HCT116 (cell line): ENCODE results near the gene FBXW2. TPM values are rescaled to one million over a fixed set of nuclear protein-coding genes. Genes with fewer than 3 reads are reported as not detected.

Experiments used
- ATAC-seq: fragments of 200-7000 bp; cut with Tn5 transposase; 2 replicates; pipeline ENCODE4 v1.9.1; 2020; ENCODE audit warnings: mild to moderate bottlenecking, moderate library complexity
- BruUV-seq: library from RNA; stranded (reverse); fragments of 400-500 nt; replicated peaks from 2 replicates; lab custom pipeline; 2021; lab: Mats Ljungman, UMichigan
- CTCF ChIA-PET: fragments of 300-600 bp; sonication (Branson Sonifier 250); formaldehyde crosslinking; loops from one replicate; lab custom pipeline; 2021; ENCODE audit warnings: antibody characterized with exemption; lab: Charles Lee
- POLR2A ChIA-PET: fragments of 300-600, 350-600 bp; sonication (Branson Sonifier 250); formaldehyde crosslinking; loops from one replicate; lab custom pipeline; 2021; ENCODE audit warnings: antibody characterized with exemption; lab: Charles Lee
- RAD21 ChIA-PET, 2 experiments: fragments of 300-600 bp; sonication (Branson Sonifier 250); formaldehyde crosslinking; loops; one replicate each; lab custom pipeline; 2023; ENCODE audit warnings: low total read pairs in 2 of 2; ENCODE audit not compliant: uncharacterized antibody in 2 of 2, unreplicated experiment in 2 of 2, low non-redundant PET in 1 of 2; lab: Charles Lee
- DNase-seq: peaks from one replicate; pipeline ENCODE4 v3.0.0-alpha.2; 2010; ENCODE audit warnings: low read depth, low spot score
- H2AFZ ChIP-seq: fragments of 200-600 bp; shearing (Covaris generic), sonication (generic); 2 replicates; pipeline ENCODE4 v1.6.1; 2017; ENCODE audit warnings: low read depth, mixed run types, mixed read lengths, antibody characterized with exemption, low read length; ENCODE audit not compliant: poor library complexity, severe bottlenecking
- H3K27ac ChIP-seq: 2 replicates; pipeline ENCODE4 v1.5.1; 2012; ENCODE audit warnings: low read depth, low read length
- H3K27me3 ChIP-seq: fragments of 200-600 bp; sonication (generic); 2 replicates; pipeline ENCODE4 v1.6.1; 2016; ENCODE audit warnings: mixed run types, low read length, mixed read lengths; ENCODE audit not compliant: insufficient read depth
- H3K36me3 ChIP-seq, 2 experiments: fragments of 200-500 bp in 1 of 2; fragments of 200-600 bp in 1 of 2; sonication (Bioruptor generic) in 1 of 2; sonication (generic) in 1 of 2; 2 replicates each; pipeline versions ENCODE4 v1.5.1 to v1.6.1; 2014 to 2016; ENCODE audit warnings: low read length in 2 of 2, inconsistent platforms in 1 of 2, mixed read lengths in 1 of 2, mixed run types in 1 of 2; ENCODE audit not compliant: insufficient read depth in 2 of 2, control insufficient read depth in 1 of 2
- H3K4me1 ChIP-seq, 2 experiments: fragments of 200-600 bp in 1 of 2; sonication (generic) in 1 of 2; 2 replicates each; pipeline versions ENCODE4 v1.5.1 to v1.6.1; 2012 to 2017; ENCODE audit warnings: low read length in 2 of 2, inconsistent platforms in 1 of 2, mild to moderate bottlenecking in 1 of 2, mixed read lengths in 1 of 2, mixed run types in 1 of 2, moderate library complexity in 1 of 2; ENCODE audit not compliant: insufficient read depth in 2 of 2, control insufficient read depth in 1 of 2
- H3K4me2 ChIP-seq: fragments of 200-600 bp; sonication (generic); 2 replicates; pipeline ENCODE4 v1.6.1; 2017; ENCODE audit warnings: mixed run types, low read length, mixed read lengths
- H3K4me3 ChIP-seq, 2 experiments: fragments of 200-600 bp in 1 of 2; sonication (generic) in 1 of 2; replicated peaks in 1 of 2; 2 replicates each; pipeline ENCODE4 v1.5.1; 2011 to 2016; ENCODE audit warnings: low read length in 2 of 2, control low read depth in 1 of 2, low read depth in 1 of 2, mild to moderate bottlenecking in 1 of 2, mixed read lengths in 1 of 2, mixed run types in 1 of 2
- H3K79me2 ChIP-seq: fragments of 200-600 bp; sonication (generic); 2 replicates; pipeline ENCODE4 v1.6.1; 2017; ENCODE audit warnings: mild to moderate bottlenecking, mixed run types, low read length, moderate library complexity, mixed read lengths; ENCODE audit not compliant: insufficient read depth
- H3K9ac ChIP-seq: fragments of 200-600 bp; sonication (generic); 2 replicates; pipeline ENCODE4 v1.6.1; 2016; ENCODE audit warnings: low read length, mixed read lengths
- H3K9me2 ChIP-seq: fragments of 200-600 bp; sonication (generic), shearing (Covaris generic); 2 replicates; pipeline ENCODE4 v1.6.1; 2017; ENCODE audit warnings: mixed run types, mild to moderate bottlenecking, moderate library complexity; ENCODE audit not compliant: insufficient read depth
- H3K9me3 ChIP-seq, 2 experiments: fragments of 200-500 bp in 1 of 2; fragments of 200-600 bp in 1 of 2; sonication (Bioruptor generic) in 1 of 2; sonication (generic) in 1 of 2; 2 replicates each; pipeline ENCODE4 v1.6.1; 2014 to 2017; ENCODE audit warnings: low read length in 2 of 2, mixed read lengths in 2 of 2, inconsistent platforms in 1 of 2, low read depth in 1 of 2, mild to moderate bottlenecking in 1 of 2, mixed run types in 1 of 2, moderate library complexity in 1 of 2; ENCODE audit not compliant: control insufficient read depth in 1 of 2, insufficient read depth in 1 of 2
- H4K20me1 ChIP-seq: fragments of 200-600 bp; sonication (generic), shearing (Covaris generic); 2 replicates; pipeline ENCODE4 v1.6.1; 2017; ENCODE audit warnings: mixed run types, mild to moderate bottlenecking, moderate library complexity; ENCODE audit not compliant: insufficient read depth
- CBX3 ChIP-seq: IDR thresholded peaks from 2 replicates; pipeline ENCODE4 v1.6.1; 2012; ENCODE audit warnings: low read depth
- CEBPB ChIP-seq: IDR thresholded peaks from 2 replicates; pipeline ENCODE4 v1.6.1; 2012; ENCODE audit warnings: low read depth
- ELF1 ChIP-seq: IDR thresholded peaks from 2 replicates; pipeline ENCODE4 v1.6.1; 2012; ENCODE audit warnings: low read depth, borderline replicate concordance
- EZH2phosphoT487 ChIP-seq: fragments of 200-600 bp; IDR thresholded peaks from 2 replicates; pipeline ENCODE4 v1.6.1; 2018; ENCODE audit warnings: antibody characterized with exemption, borderline replicate concordance
- FOSL1 ChIP-seq: IDR thresholded peaks from 2 replicates; pipeline ENCODE4 v1.6.1; 2012; ENCODE audit warnings: low read depth
- JUND ChIP-seq: IDR thresholded peaks from 2 replicates; pipeline ENCODE4 v1.6.1; 2012
- POLR2A ChIP-seq: IDR thresholded peaks from 2 replicates; pipeline ENCODE4 v1.7.0; 2011; ENCODE audit warnings: borderline replicate concordance; ENCODE audit not compliant: insufficient read depth, insufficient read length; ENCODE audit errors: extremely low read depth
- POLR2AphosphoS5 ChIP-seq: IDR thresholded peaks from 2 replicates; pipeline ENCODE4 v1.6.1; 2011; ENCODE audit warnings: mild to moderate bottlenecking, low read depth, low read length, moderate library complexity
- RAD21 ChIP-seq: IDR thresholded peaks from 2 replicates; pipeline ENCODE4 v1.6.1; 2012; ENCODE audit warnings: low read depth, mild to moderate bottlenecking
- TCF7L2 ChIP-seq: IDR thresholded peaks from 2 replicates; pipeline ENCODE4 v1.7.0; 2011; ENCODE audit warnings: borderline replicate concordance, inconsistent platforms; ENCODE audit not compliant: insufficient read depth, insufficient read length; ENCODE audit errors: extremely low read depth
- YY1 ChIP-seq: IDR thresholded peaks from 2 replicates; pipeline ENCODE4 v1.6.1; 2011; ENCODE audit warnings: low read length, low read depth, moderate library complexity, mild to moderate bottlenecking; ENCODE audit not compliant: insufficient replicate concordance; ENCODE audit errors: extremely low read depth
- ZFX ChIP-seq: fragments of 450-650 bp; IDR thresholded peaks from 2 replicates; pipeline ENCODE4 v1.6.1; 2017
- ZNF274 ChIP-seq: fragments of 200-500 bp; sonication (Bioruptor generic); IDR thresholded peaks from 2 replicates; pipeline ENCODE4 v1.6.1; 2014; ENCODE audit warnings: mild to moderate bottlenecking, low read depth, low read length, inconsistent platforms
- intact Hi-C: fragments of 100-400 bp; cut with micrococcal nuclease; formaldehyde crosslinking; loops from 2 replicates; pipeline ENCODE4 v1.10.0; 2022
- total RNA-seq: library from RNA; stranded (reverse); gene quantifications from one replicate; pipeline ENCODE4 v1.2.1, GENCODE V29; 2021; ENCODE audit not compliant: unreplicated experiment
- TF ChIP-seq, protein P1 (sequence below): IDR thresholded peaks from 2 replicates; pipeline ENCODE4 v1.6.1; 2012
- TF ChIP-seq, protein P2 (sequence below): IDR thresholded peaks from 2 replicates; pipeline ENCODE4 v1.6.1; 2012; ENCODE audit warnings: low read depth
- TF ChIP-seq, protein P3 (sequence below): IDR thresholded peaks from 2 replicates; pipeline ENCODE4 v1.6.1; 2012
- TF ChIP-seq, protein P4 (sequence below): IDR thresholded peaks from 2 replicates; pipeline ENCODE4 v1.6.1; 2011; ENCODE audit warnings: mild to moderate bottlenecking, low read length, moderate library complexity; ENCODE audit not compliant: insufficient replicate concordance; ENCODE audit errors: extremely low read depth

Gene FBXW2
- total RNA-seq, 1 experiment from 2014 or later, result 59.6 TPM

DNA sequence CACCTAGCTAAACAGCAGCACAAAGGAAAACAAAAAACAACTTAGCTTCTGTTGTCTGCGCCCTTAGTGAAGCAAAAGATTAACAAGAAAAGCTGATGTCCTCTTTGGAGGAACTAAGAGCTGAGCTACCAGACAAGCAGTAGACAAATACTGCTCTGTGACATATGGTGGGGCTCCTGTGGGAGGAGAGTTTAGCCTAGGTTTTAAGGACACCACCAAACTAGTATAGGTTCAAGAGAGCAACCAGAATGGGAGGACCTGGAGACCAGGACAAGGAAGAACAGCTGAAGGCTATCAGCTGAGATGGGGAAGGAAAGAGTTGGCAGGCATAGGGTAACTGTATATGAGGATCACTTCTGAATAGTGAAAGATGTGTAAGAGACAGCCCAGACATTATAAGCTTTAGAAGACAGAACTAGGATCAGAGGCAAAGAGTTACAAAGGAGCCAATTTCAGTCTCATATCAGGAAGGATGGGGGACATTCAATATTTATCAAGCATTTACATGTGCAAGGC lies 27.2 kb downstream of the FBXW2 start:
- H3K27ac ChIP-seq, result no peak overlapping the region
- no peaks in the 10 kb centered on the region for H3K9me3 ChIP-seq
- H3K4me2 ChIP-seq, result no peak overlapping the region
- BruUV-seq, result no TSS peak
- H3K9ac ChIP-seq, result no peak overlapping the region
- no peak overlapping the region for H3K4me3 ChIP-seq
- intact Hi-C loops, result no loop called here
- no peaks in the 10 kb centered on the region for H4K20me1 ChIP-seq
- H3K36me3 ChIP-seq, result peaks cover 37 to 38% of the 10 kb centered on the region in 2 experiments
- no peaks in the 10 kb centered on the region for H3K27me3 ChIP-seq
- POLR2A ChIA-PET, result no interaction called here
- DNase-seq (no peak), ATAC-seq (no peak)
- H3K9me2 ChIP-seq, result no peaks in the 10 kb centered on the region
- CTCF ChIA-PET, result interaction anchor here (1.1 to 1.4 kb wide), 2 partner anchors 11 to 216 kb away, joined by 3 to 7 read pairs; no protein-coding TSS in a partner anchor
- no peak overlapping the region for H2AFZ ChIP-seq
- TF ChIP-seq, protein P1, sequence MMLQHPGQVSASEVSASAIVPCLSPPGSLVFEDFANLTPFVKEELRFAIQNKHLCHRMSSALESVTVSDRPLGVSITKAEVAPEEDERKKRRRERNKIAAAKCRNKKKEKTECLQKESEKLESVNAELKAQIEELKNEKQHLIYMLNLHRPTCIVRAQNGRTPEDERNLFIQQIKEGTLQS, result no peak
- TF ChIP-seq, protein P2, sequence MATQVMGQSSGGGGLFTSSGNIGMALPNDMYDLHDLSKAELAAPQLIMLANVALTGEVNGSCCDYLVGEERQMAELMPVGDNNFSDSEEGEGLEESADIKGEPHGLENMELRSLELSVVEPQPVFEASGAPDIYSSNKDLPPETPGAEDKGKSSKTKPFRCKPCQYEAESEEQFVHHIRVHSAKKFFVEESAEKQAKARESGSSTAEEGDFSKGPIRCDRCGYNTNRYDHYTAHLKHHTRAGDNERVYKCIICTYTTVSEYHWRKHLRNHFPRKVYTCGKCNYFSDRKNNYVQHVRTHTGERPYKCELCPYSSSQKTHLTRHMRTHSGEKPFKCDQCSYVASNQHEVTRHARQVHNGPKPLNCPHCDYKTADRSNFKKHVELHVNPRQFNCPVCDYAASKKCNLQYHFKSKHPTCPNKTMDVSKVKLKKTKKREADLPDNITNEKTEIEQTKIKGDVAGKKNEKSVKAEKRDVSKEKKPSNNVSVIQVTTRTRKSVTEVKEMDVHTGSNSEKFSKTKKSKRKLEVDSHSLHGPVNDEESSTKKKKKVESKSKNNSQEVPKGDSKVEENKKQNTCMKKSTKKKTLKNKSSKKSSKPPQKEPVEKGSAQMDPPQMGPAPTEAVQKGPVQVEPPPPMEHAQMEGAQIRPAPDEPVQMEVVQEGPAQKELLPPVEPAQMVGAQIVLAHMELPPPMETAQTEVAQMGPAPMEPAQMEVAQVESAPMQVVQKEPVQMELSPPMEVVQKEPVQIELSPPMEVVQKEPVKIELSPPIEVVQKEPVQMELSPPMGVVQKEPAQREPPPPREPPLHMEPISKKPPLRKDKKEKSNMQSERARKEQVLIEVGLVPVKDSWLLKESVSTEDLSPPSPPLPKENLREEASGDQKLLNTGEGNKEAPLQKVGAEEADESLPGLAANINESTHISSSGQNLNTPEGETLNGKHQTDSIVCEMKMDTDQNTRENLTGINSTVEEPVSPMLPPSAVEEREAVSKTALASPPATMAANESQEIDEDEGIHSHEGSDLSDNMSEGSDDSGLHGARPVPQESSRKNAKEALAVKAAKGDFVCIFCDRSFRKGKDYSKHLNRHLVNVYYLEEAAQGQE, result no peak
- TF ChIP-seq RAD21, result no peak
- TF ChIP-seq JUND, result no peak
- no peak for TF ChIP-seq ELF1
- TF ChIP-seq YY1, result no peak
- no peak for TF ChIP-seq ZNF274
- no peak for TF ChIP-seq ZFX
- TF ChIP-seq, protein P3, sequence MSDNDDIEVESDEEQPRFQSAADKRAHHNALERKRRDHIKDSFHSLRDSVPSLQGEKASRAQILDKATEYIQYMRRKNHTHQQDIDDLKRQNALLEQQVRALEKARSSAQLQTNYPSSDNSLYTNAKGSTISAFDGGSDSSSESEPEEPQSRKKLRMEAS, result no peak
- TF ChIP-seq, protein P4, sequence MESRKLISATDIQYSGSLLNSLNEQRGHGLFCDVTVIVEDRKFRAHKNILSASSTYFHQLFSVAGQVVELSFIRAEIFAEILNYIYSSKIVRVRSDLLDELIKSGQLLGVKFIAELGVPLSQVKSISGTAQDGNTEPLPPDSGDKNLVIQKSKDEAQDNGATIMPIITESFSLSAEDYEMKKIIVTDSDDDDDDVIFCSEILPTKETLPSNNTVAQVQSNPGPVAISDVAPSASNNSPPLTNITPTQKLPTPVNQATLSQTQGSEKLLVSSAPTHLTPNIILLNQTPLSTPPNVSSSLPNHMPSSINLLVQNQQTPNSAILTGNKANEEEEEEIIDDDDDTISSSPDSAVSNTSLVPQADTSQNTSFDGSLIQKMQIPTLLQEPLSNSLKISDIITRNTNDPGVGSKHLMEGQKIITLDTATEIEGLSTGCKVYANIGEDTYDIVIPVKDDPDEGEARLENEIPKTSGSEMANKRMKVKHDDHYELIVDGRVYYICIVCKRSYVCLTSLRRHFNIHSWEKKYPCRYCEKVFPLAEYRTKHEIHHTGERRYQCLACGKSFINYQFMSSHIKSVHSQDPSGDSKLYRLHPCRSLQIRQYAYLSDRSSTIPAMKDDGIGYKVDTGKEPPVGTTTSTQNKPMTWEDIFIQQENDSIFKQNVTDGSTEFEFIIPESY, result no peak
- TF ChIP-seq TCF7L2, result no peak
- no peak for TF ChIP-seq CEBPB
- no peak for TF ChIP-seq CBX3
- no peak for TF ChIP-seq EZH2phosphoT487
- TF ChIP-seq POLR2A, result no peak
- no peak for TF ChIP-seq POLR2AphosphoS5
- no peak for TF ChIP-seq FOSL1
- RAD21 ChIA-PET, result no interaction called here
- H3K79me2 ChIP-seq, result no peaks in the 10 kb centered on the region
- H3K4me1 ChIP-seq, result no peaks in the 10 kb centered on the region
